ENCODE measurements around the gene PAQR3. TPM values are rescaled to one million over a fixed set of nuclear protein-coding genes. Genes with fewer than 3 reads are reported as not detected.
A peak's percentile ranks its signal among the peaks of the same experiment; 100 is the strongest.

Gene PAQR3
- total RNA-seq: 10 to 100 TPM; 15.3 to 33.2 (median 22.8) TPM

- peak within 1 kb of the TSS; percentile 96 for H3K4me3 ChIP-seq
- peak; percentile 85 to 89 for DNase-seq (ENCODE audit: low spot score in 2 of 2)
- no peaks in the 10 kb centered on the region for H3K27me3 ChIP-seq
- H3K27ac ChIP-seq: peak within 1 kb of the TSS; percentile 85
- no peaks in the 10 kb centered on the region for H3K9me3 ChIP-seq
- no peaks in the 10 kb centered on the region for H3K36me3 ChIP-seq
- H3K4me1 ChIP-seq: peaks cover 31% of the 10 kb centered on the region
- under 1% methylated on average over 33 of the region's 77 CpGs for WGBS
- TF ChIP-seq EP300 (IDR thresholded peaks at IDR 0.05) (no peak), POLR2AphosphoS5 (IDR thresholded peaks at IDR 0.05) (no peak), POLR2A (IDR thresholded peaks at IDR 0.05) (peak in 1 of 2 donors; percentile 82), CTCF (IDR thresholded peaks at IDR 0.05) (no peak)
Observed at GRCh38 chr4:78938868-78939666, at the start of gene PAQR3. Gene PAQR3, minus strand, starts transcription at chr4:78939438. Its CDS starts 214 bp downstream, at chr4:78939224.

- no peak for TF ChIP-seq EP300 (IDR thresholded peaks at IDR 0.05)
- TF ChIP-seq CTCF (IDR thresholded peaks at IDR 0.05): no peak
- no peak for TF ChIP-seq POLR2AphosphoS5 (IDR thresholded peaks at IDR 0.05)
- TF ChIP-seq POLR2A (IDR thresholded peaks at IDR 0.05): no peak
- Histone ChIP-seq H3K9me3 (no peaks in the 10 kb centered on the region), H3K4me1 (no peaks in the 10 kb centered on the region), H3K27ac (no peak overlapping the region), H3K36me3 (no peaks in the 10 kb centered on the region), H3K27me3 (no peaks in the 10 kb centered on the region), H3K4me3 (no peak overlapping the region)
- WGBS: 90% methylated on average over 1 of the region's 1 CpG
- DNase-seq (ENCODE audit: low spot score in 2 of 2): no peak
Observed at GRCh38 chr4:78987683-78988082, 48.4 kb upstream of the PAQR3 start.

- Histone ChIP-seq H3K27me3 (no peaks in the 10 kb centered on the region), H3K4me1 (no peaks in the 10 kb centered on the region), H3K9me3 (no peaks in the 10 kb centered on the region), H3K4me3 (no peak overlapping the region), H3K27ac (no peak overlapping the region), H3K36me3 (no peaks in the 10 kb centered on the region)
- TF ChIP-seq POLR2A (IDR thresholded peaks at IDR 0.05) (no peak), POLR2AphosphoS5 (IDR thresholded peaks at IDR 0.05) (no peak), CTCF (IDR thresholded peaks at IDR 0.05) (no peak), EP300 (IDR thresholded peaks at IDR 0.05) (no peak)
- WGBS: 45% methylated on average over 2 of the region's 2 CpGs
- DNase-seq (ENCODE audit: low spot score in 2 of 2): no peak
Observed at GRCh38 chr4:78984593-78984992, 45.4 kb upstream of the PAQR3 start.

GRCh38 chr4:78975865-78976264 is 36.6 kb upstream of the PAQR3 start:
- Histone ChIP-seq H3K9me3 (no peaks in the 10 kb centered on the region), H3K36me3 (no peaks in the 10 kb centered on the region), H3K27me3 (no peaks in the 10 kb centered on the region), H3K27ac (no peak overlapping the region), H3K4me1 (no peaks in the 10 kb centered on the region), H3K4me3 (no peak overlapping the region)
- TF ChIP-seq POLR2A (IDR thresholded peaks at IDR 0.05): no peak
- no peak for TF ChIP-seq EP300 (IDR thresholded peaks at IDR 0.05)
- no peak for TF ChIP-seq POLR2AphosphoS5 (IDR thresholded peaks at IDR 0.05)
- no peak for TF ChIP-seq CTCF (IDR thresholded peaks at IDR 0.05)
- no peak for DNase-seq (ENCODE audit: low spot score in 2 of 2)
- 81% methylated on average over 2 of the region's 2 CpGs for WGBS

GRCh38 chr4:78971776-78972175 is 32.5 kb upstream of the PAQR3 start:
- 84% methylated on average over 1 of the region's 1 CpG for WGBS
- H3K36me3 ChIP-seq: no peaks in the 10 kb centered on the region

More at GRCh38 chr4:78971776-78972175, 32.5 kb upstream of the PAQR3 start:
- Histone ChIP-seq H3K4me1 (no peaks in the 10 kb centered on the region), H3K9me3 (no peaks in the 10 kb centered on the region), H3K27me3 (no peaks in the 10 kb centered on the region), H3K4me3 (peak overlapping the region; percentile 14), H3K27ac (peak overlapping the region; percentile 77)
- DNase-seq (ENCODE audit: low spot score in 2 of 2): no peak
- no peak for TF ChIP-seq EP300 (IDR thresholded peaks at IDR 0.05)
- TF ChIP-seq CTCF (IDR thresholded peaks at IDR 0.05): no peak
- TF ChIP-seq POLR2AphosphoS5 (IDR thresholded peaks at IDR 0.05): no peak
- TF ChIP-seq POLR2A (IDR thresholded peaks at IDR 0.05): no peak

All from suprapubic skin (tissue), 4 donors.